AG10803 (cell line): Measurements from ENCODE around the gene HSPE1.

Experiments
- DNase-seq: peaks from one replicate; pipeline ENCODE4 v3.0.0; 2010; ENCODE audit warnings: low read depth
- H3K4me3 ChIP-seq: 2 replicates; pipeline ENCODE4 v1.5.1; 2011; ENCODE audit warnings: mild to moderate bottlenecking, low read length, control low read depth
- TF ChIP-seq, protein P1 (sequence below): conservative IDR thresholded peaks from 2 replicates; pipeline ENCODE4 v1.5.1; 2011; ENCODE audit warnings: mild to moderate bottlenecking, low read length, control low read depth, inconsistent platforms

HSPE1 gene

DNA sequence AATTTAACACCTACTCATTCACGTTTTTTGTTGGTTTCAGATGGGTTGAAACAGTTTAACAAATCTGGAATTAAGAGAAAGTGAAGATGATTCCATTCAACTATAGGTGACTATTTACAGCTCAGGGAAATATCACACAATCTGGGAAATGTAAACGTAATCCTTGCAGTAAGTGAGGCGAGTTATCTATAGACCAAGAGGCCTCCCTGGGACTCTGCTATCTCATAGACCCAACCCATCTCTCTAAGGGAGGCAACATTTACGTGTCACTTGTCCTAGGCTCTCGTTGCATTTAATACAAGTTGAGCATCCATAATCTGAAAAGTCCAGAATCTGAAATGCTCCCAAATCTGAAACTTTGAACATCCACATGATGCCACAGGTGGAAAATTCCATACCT lies 13.7 kb downstream of the HSPE1 start:
- TF ChIP-seq, protein P1, sequence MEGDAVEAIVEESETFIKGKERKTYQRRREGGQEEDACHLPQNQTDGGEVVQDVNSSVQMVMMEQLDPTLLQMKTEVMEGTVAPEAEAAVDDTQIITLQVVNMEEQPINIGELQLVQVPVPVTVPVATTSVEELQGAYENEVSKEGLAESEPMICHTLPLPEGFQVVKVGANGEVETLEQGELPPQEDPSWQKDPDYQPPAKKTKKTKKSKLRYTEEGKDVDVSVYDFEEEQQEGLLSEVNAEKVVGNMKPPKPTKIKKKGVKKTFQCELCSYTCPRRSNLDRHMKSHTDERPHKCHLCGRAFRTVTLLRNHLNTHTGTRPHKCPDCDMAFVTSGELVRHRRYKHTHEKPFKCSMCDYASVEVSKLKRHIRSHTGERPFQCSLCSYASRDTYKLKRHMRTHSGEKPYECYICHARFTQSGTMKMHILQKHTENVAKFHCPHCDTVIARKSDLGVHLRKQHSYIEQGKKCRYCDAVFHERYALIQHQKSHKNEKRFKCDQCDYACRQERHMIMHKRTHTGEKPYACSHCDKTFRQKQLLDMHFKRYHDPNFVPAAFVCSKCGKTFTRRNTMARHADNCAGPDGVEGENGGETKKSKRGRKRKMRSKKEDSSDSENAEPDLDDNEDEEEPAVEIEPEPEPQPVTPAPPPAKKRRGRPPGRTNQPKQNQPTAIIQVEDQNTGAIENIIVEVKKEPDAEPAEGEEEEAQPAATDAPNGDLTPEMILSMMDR: no peak
- H3K4me3 ChIP-seq: no peak overlapping the region
- no peak for DNase-seq

GRCh38 chr2:197514754-197515153 lies 14.6 kb downstream of the HSPE1 start:
- H3K4me3 ChIP-seq: no peak overlapping the region; the same call in 1 of the 2 replicates
- peak; percentile 3 for DNase-seq
- TF ChIP-seq, protein P1: no peak

DNA sequence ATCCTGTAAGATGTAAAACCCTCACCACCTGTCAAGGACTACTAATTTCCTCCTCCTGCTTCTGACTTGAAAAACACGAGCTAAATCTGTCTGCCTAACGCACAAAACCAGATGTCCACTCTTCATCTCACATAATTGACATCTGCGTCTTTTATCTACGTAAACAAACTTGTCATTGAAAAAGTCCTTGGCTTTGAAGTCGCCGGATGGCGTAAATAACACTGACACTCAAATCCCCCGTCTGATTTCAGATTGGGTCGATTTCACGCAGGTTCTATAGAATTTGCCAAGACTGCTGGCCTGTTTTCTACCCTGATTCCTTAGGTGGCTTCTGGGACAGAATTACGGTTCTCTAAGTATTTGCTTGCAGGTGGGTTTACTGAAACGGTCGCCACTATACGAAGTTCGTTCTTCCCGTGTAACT lies 15.1 kb downstream of the HSPE1 start:
- TF ChIP-seq, protein P1: no peak
- peak; percentile 18 for DNase-seq
- H3K4me3 ChIP-seq: peak overlapping the region; percentile 82

- H3K4me3 ChIP-seq: peak within 1 kb of the TSS; percentile 82
- TF ChIP-seq, protein P1: no peak
- peak; percentile 94 for DNase-seq
Measured at GRCh38 chr2:197515739-197516392, 15.7 kb downstream of the HSPE1 start, which contains the start of gene MOB4. TSS of gene MOB4 (plus strand) at chr2:197516066. CDS start at chr2:197516087, 21 bp downstream.

- peak; percentile 26 for DNase-seq
- TF ChIP-seq, protein P1: no peak
- H3K4me3 ChIP-seq: peak overlapping the region; percentile 82
Measured at GRCh38 chr2:197516393-197516761, 16.2 kb downstream of the HSPE1 start.

- no peak for DNase-seq
- TF ChIP-seq, protein P1: no peak
- peak overlapping the region; percentile 82 for H3K4me3 ChIP-seq
Measured at GRCh38 chr2:197517150-197517549, 17.0 kb downstream of the HSPE1 start.

GRCh38 chr2:197538412-197538811 lies 38.2 kb downstream of the HSPE1 start:
- peak; percentile 39 for DNase-seq
- TF ChIP-seq, protein P1: no peak
- no peak overlapping the region for H3K4me3 ChIP-seq
